H7 (cell line): ENCODE results near the gene SKOR1. TPM values are rescaled to one million over a fixed set of nuclear protein-coding genes. Genes with fewer than 3 reads are reported as not detected.

Experiments used
- DNase-seq: peaks from one replicate; pipeline ENCODE4 v3.0.0; 2012
- H3K27me3 ChIP-seq: 2 replicates; pipeline ENCODE4 v1.6.0; 2011; ENCODE audit warnings: mild to moderate bottlenecking, low read length; ENCODE audit not compliant: control insufficient read depth, insufficient read depth
- H3K36me3 ChIP-seq: replicated peaks from 2 replicates; pipeline ENCODE4 v1.5.1; 2011; ENCODE audit warnings: low read length; ENCODE audit not compliant: control insufficient read depth, insufficient read depth
- H3K4me3 ChIP-seq: 2 replicates; pipeline ENCODE4 v1.5.1; 2011; ENCODE audit warnings: low read depth, mild to moderate bottlenecking, control low read depth, low read length, moderate library complexity; ENCODE audit not compliant: insufficient read depth
- total RNA-seq: library from RNA; depleted of rRNA; stranded (reverse); fragments of >200 nt; shearing (Covaris generic); gene quantifications from 2 replicates; pipeline ENCODE4 v1.2.3, GENCODE V29; 2014

Gene SKOR1
- total RNA-seq, 1 experiment from 2014 or later: not detected

GRCh38 chr15:67819636-67820035 is 5.7 kb upstream of the SKOR1 start:
- Histone ChIP-seq H3K4me3 (no peak overlapping the region), H3K36me3 (no peaks in the 10 kb centered on the region), H3K27me3 (peaks cover 72% of the 10 kb centered on the region)
- peak; percentile 80 for DNase-seq

- Histone ChIP-seq H3K4me3 (no peak overlapping the region), H3K36me3 (no peaks in the 10 kb centered on the region), H3K27me3 (peaks cover 78% of the 10 kb centered on the region)
- peak; percentile 79 for DNase-seq
Measured at GRCh38 chr15:67820122-67820991, 5.0 kb upstream of the SKOR1 start.

DNA sequence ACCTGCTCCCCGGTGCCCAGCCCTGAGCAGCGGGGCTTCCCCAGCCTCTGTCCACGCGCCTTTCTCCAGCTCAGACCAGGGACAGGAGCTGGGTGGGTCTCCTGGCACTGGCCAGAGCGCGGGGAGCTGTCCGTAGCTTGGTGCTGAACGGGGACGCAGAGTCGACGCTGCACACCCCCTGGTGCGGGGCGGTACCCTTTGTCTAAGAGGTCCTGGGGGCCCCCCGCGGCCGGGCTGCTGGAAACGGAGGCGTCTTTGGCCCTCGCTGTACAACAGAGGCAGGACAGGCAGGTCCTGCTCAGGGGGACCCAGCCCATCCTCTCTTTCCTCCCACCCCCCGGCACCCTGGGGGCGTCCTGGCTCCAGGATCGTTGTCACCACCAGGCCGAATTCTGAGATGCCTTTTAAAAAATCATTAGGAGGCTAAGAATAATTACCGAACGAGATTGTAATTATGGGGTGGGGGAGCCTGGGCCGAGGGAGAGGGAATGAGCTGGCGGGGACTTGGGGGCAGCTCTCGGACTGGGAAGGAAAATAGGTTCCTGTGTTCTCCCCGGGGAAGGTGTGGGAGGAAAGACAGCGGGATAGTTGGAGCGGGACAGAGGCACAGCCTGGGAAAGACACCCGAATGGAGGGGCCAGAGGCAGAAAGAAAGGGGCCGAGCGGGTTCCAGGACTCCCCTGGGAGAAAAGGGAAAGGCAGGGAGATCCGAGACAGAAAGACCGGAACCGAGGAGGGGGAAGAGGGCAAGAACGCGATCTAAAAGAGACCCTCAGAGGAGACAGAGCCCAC is 4.1 kb upstream of the SKOR1 start:
- H3K4me3 ChIP-seq: no peak overlapping the region
- peak; percentile 95 for DNase-seq
- no peaks in the 10 kb centered on the region for H3K36me3 ChIP-seq
- H3K27me3 ChIP-seq: peaks cover 86% of the 10 kb centered on the region

GRCh38 chr15:67821784-67822440 is 3.4 kb upstream of the SKOR1 start:
- no peaks in the 10 kb centered on the region for H3K36me3 ChIP-seq
- DNase-seq: peak; percentile 71
- peaks cover 94% of the 10 kb centered on the region for H3K27me3 ChIP-seq
- H3K4me3 ChIP-seq: no peak overlapping the region

GRCh38 chr15:67822537-67823313 is 2.6 kb upstream of the SKOR1 start:
- peak; percentile 83 for DNase-seq
- no peaks in the 10 kb centered on the region for H3K36me3 ChIP-seq
- no peak overlapping the region; the same call in 1 of the 2 replicates for H3K4me3 ChIP-seq
- peaks cover 98% of the 10 kb centered on the region for H3K27me3 ChIP-seq

- H3K4me3 ChIP-seq: no peak overlapping the region
- peaks cover 98% of the 10 kb centered on the region for H3K27me3 ChIP-seq
- peak; percentile 74 for DNase-seq
- no peaks in the 10 kb centered on the region for H3K36me3 ChIP-seq
Measured at GRCh38 chr15:67823314-67824196, 1.8 kb upstream of the SKOR1 start.

GRCh38 chr15:67824197-67824968 is 926 bp upstream of the SKOR1 start:
- H3K36me3 ChIP-seq: no peaks in the 10 kb centered on the region
- no peak overlapping the region for H3K4me3 ChIP-seq
- H3K27me3 ChIP-seq: peaks cover 99% of the 10 kb centered on the region
- DNase-seq: peak; percentile 77

DNA sequence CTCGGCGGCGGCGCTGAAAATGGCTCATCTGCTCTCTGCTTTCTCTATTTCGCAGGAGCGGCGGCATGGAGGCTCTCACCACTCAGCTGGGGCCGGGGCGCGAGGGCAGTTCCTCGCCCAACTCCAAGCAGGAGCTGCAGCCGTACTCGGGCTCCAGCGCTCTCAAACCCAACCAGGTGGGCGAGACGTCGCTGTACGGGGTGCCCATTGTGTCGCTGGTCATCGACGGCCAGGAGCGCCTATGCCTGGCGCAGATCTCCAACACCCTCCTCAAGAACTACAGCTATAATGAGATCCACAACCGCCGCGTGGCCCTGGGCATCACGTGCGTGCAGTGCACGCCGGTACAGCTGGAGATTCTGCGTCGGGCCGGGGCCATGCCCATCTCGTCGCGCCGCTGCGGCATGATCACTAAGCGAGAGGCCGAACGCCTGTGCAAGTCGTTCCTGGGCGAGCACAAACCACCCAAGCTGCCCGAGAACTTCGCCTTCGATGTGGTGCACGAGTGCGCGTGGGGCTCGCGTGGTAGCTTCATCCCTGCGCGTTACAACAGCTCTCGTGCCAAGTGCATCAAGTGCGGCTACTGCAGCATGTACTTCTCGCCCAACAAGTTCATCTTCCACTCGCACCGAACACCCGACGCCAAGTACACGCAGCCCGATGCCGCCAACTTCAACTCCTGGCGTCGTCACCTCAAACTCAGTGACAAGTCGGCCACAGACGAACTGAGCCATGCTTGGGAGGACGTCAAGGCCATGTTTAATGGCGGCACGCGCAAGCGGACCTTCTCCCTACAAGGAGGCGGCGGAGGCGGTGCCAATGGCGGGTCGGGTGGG is 790 bp downstream of the SKOR1 start:
- H3K36me3 ChIP-seq: no peaks in the 10 kb centered on the region
- peak overlapping the region; percentile 18; the same call in 1 of the 2 replicates for H3K4me3 ChIP-seq
- peaks cover 99% of the 10 kb centered on the region for H3K27me3 ChIP-seq
- peak; percentile 79 for DNase-seq

DNA sequence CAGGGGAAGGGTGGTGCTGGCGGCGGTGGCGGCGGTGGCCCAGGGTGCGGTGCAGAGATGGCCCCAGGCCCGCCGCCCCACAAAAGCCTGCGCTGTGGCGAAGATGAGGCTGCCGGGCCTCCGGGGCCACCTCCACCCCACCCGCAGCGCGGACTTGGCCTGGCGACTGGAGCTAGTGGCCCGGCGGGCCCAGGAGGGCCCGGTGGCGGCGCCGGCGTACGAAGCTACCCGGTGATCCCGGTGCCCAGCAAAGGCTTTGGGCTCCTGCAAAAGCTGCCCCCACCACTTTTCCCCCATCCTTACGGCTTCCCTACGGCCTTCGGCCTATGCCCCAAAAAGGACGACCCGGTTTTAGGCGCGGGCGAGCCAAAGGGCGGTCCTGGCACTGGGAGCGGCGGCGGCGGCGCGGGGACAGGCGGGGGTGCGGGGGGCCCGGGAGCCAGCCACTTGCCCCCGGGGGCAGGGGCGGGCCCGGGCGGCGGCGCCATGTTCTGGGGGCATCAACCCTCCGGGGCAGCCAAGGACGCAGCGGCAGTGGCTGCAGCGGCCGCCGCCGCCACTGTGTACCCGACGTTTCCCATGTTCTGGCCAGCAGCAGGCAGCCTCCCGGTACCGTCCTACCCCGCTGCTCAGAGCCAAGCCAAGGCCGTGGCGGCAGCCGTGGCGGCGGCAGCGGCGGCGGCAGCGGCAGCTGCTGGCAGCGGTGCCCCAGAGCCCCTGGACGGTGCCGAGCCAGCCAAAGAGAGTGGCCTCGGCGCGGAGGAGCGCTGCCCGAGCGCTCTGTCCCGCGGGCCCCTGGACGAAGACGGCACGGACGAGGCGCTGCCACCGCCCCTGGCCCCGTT is 1.6 kb downstream of the SKOR1 start:
- Histone ChIP-seq H3K36me3 (no peaks in the 10 kb centered on the region), H3K4me3 (no peak overlapping the region), H3K27me3 (peaks cover 99% of the 10 kb centered on the region)
- DNase-seq: peak; percentile 82

- H3K36me3 ChIP-seq: no peaks in the 10 kb centered on the region
- H3K4me3 ChIP-seq: no peak overlapping the region
- H3K27me3 ChIP-seq: peaks cover 99% of the 10 kb centered on the region
- peak; percentile 79 for DNase-seq
Measured at GRCh38 chr15:67827562-67828277, 2.4 kb downstream of the SKOR1 start.
